ENCODE results near the gene UBE2Q2. TPM values are rescaled to one million over a fixed set of nuclear protein-coding genes. Genes with fewer than 3 reads are reported as not detected.

Gene UBE2Q2
- 26.6 and 29.4 TPM in 2 replicates for total RNA-seq

GRCh38 chr15:75842722-75843677 is at the start of gene UBE2Q2:
TSS of gene UBE2Q2 (plus strand) at chr15:75843447. CDS start at chr15:75843667, 220 bp downstream.

GRCh38 chr15:75903331-75904239 is 60.3 kb downstream of the UBE2Q2 start, which contains the start of gene FBXO22:
TSS of gene FBXO22 (plus strand) at chr15:75903878. CDS start at chr15:75903964, 86 bp downstream.

Other genes with a start within 250 kb of the UBE2Q2 start
- gene SNUPN, start 217.7 kb upstream of the UBE2Q2 start, total RNA-seq: 18.8 and 24.3 TPM in 2 replicates
- 57.6 and 84.1 TPM in 2 replicates for gene IMP3, start 203.2 kb upstream of the UBE2Q2 start, total RNA-seq
- 13.0 and 28.8 TPM in 2 replicates for gene SNX33, start 195.5 kb upstream of the UBE2Q2 start, total RNA-seq
- gene CSPG4, start 130.6 kb upstream of the UBE2Q2 start, total RNA-seq: 14.2 and 22.8 TPM in 2 replicates
- gene FBXO22, start 60.4 kb downstream of the UBE2Q2 start, total RNA-seq: 30.8 and 41.1 TPM in 2 replicates
- not detected in 2 replicates for gene NRG4, start 169.0 kb downstream of the UBE2Q2 start, total RNA-seq
- gene TMEM266, start 216.5 kb downstream of the UBE2Q2 start, total RNA-seq: under 0.01 and 0.25 TPM in 2 replicates